Progenitor cell of endocrine pancreas (in vitro differentiated cells): Measurements from ENCODE around the gene LRRTM2. TPM values are rescaled to one million over a fixed set of nuclear protein-coding genes. Genes with fewer than 3 reads are reported as not detected.

Experiments used
- DNase-seq: peaks from one replicate; pipeline ENCODE4 v3.0.0; 2021; ENCODE audit warnings: low spot score; ENCODE audit not compliant: unreplicated experiment
- H3K27ac Mint-ChIP-seq: 2 replicates; pipeline ENCODE4 v1.8.0; 2021; ENCODE audit warnings: mild to moderate bottlenecking, moderate library complexity, mixed read lengths
- H3K27me3 Mint-ChIP-seq: 2 replicates; pipeline ENCODE4 v1.8.0; 2021; ENCODE audit warnings: mixed read lengths
- H3K36me3 Mint-ChIP-seq: 2 replicates; pipeline ENCODE4 v1.8.0; 2022; ENCODE audit warnings: mixed read lengths; ENCODE audit not compliant: insufficient read depth
- H3K4me1 Mint-ChIP-seq: 2 replicates; pipeline ENCODE4 v1.8.0; 2021; ENCODE audit warnings: low read depth, mixed read lengths
- H3K4me3 Mint-ChIP-seq: 2 replicates; pipeline ENCODE4 v1.8.0; 2021; ENCODE audit warnings: low read depth, mild to moderate bottlenecking, moderate library complexity, mixed read lengths
- H3K9me3 Mint-ChIP-seq: 2 replicates; pipeline ENCODE4 v1.8.0; 2021; ENCODE audit warnings: low read depth, mixed read lengths
- CTCF ChIP-seq: fragments of 200-600 bp; sonication (generic); IDR thresholded peaks from one replicate; pipeline ENCODE4 v1.5.0; 2021; ENCODE audit warnings: antibody characterized with exemption, mild to moderate bottlenecking; ENCODE audit not compliant: unreplicated experiment
- total RNA-seq: library from RNA; stranded (reverse); gene quantifications from 2 replicates; pipeline ENCODE4 v1.2.1, GENCODE V29; 2021

Gene LRRTM2
- total RNA-seq, 1 donor from 2014 or later: not detected

- Mint-ChIP-seq H3K27me3 (no peaks in the 10 kb centered on the region), H3K4me1 (peaks cover 31% of the 10 kb centered on the region), H3K9me3 (no peaks in the 10 kb centered on the region), H3K27ac (no peak overlapping the region), H3K4me3 (no peak overlapping the region), H3K36me3 (peaks cover 8% of the 10 kb centered on the region)
- DNase-seq: no peak
- TF ChIP-seq CTCF: no peak
These were observed 25.3 kb downstream of the LRRTM2 start for GRCh38 chr5:138849882-138850281.

- Mint-ChIP-seq H3K27ac (peak overlapping the region; percentile 65), H3K27me3 (no peaks in the 10 kb centered on the region), H3K9me3 (no peaks in the 10 kb centered on the region), H3K4me1 (peaks cover 35% of the 10 kb centered on the region), H3K36me3 (peaks cover 7% of the 10 kb centered on the region), H3K4me3 (no peak overlapping the region)
- DNase-seq: no peak
- TF ChIP-seq CTCF: no peak
These were observed 25.7 kb downstream of the LRRTM2 start for GRCh38 chr5:138849439-138849838.

- peaks cover 5% of the 10 kb centered on the region for H3K36me3 Mint-ChIP-seq
- no peak for DNase-seq
- H3K4me3 Mint-ChIP-seq: no peak overlapping the region
- peak overlapping the region; percentile 59 for H3K27ac Mint-ChIP-seq
- H3K4me1 Mint-ChIP-seq: peaks cover 35% of the 10 kb centered on the region
- no peaks in the 10 kb centered on the region for H3K9me3 Mint-ChIP-seq
- H3K27me3 Mint-ChIP-seq: no peaks in the 10 kb centered on the region
- no peak for TF ChIP-seq CTCF
These were observed 30.2 kb downstream of the LRRTM2 start for GRCh38 chr5:138844812-138845513.

GRCh38 chr5:138844125-138844461 lies 31.0 kb downstream of the LRRTM2 start:
- H3K36me3 Mint-ChIP-seq: peaks cover 5% of the 10 kb centered on the region
- no peaks in the 10 kb centered on the region for H3K27me3 Mint-ChIP-seq
- no peak overlapping the region for H3K4me3 Mint-ChIP-seq
- H3K27ac Mint-ChIP-seq: peak overlapping the region; percentile 73
- no peaks in the 10 kb centered on the region for H3K9me3 Mint-ChIP-seq
- H3K4me1 Mint-ChIP-seq: peaks cover 28% of the 10 kb centered on the region
- DNase-seq: no peak
- TF ChIP-seq CTCF: no peak

- no peak overlapping the region for H3K4me3 Mint-ChIP-seq
- H3K4me1 Mint-ChIP-seq: peaks cover 26% of the 10 kb centered on the region
- no peak overlapping the region for H3K27ac Mint-ChIP-seq
These were observed 31.6 kb downstream of the LRRTM2 start for GRCh38 chr5:138843316-138844124.

More at GRCh38 chr5:138843316-138844124, 31.6 kb downstream of the LRRTM2 start:
- no peak for DNase-seq
- Mint-ChIP-seq H3K27me3 (no peaks in the 10 kb centered on the region), H3K9me3 (no peaks in the 10 kb centered on the region), H3K36me3 (peaks cover 5% of the 10 kb centered on the region)
- TF ChIP-seq CTCF: no peak
